Kidney (tissue), 14 donors: ENCODE measurements around the gene NCOA3. TPM values are rescaled to one million over a fixed set of nuclear protein-coding genes. Genes with fewer than 3 reads are reported as not detected.
A peak's percentile ranks its signal among the peaks of the same experiment; 100 is the strongest.

Source experiments
- DNase-seq, 5 donors: peaks; one replicate each; pipeline ENCODE4 v3.0.0-alpha.2; 2013 to 2020
- FAIRE-seq: peaks from 2 replicates; lab custom pipeline; 2012; peaks lifted over from hg19 to GRCh38; lab: Jason Lieb, UNC
- H3K27ac ChIP-seq, 2 donors: one replicate each; pipeline ENCODE4 v1.7.0; 2013; ENCODE audit warnings: low read depth in 2 of 2, low read length in 2 of 2, inconsistent platforms in 1 of 2
- H3K27me3 ChIP-seq: one replicate; pipeline ENCODE4 v1.7.1; 2013; ENCODE audit warnings: low read length, inconsistent platforms; ENCODE audit not compliant: control insufficient read depth, insufficient read depth
- H3K36me3 ChIP-seq, 3 donors: one replicate each; pipeline versions ENCODE4 v1.7.0 to v1.7.1; 2013; ENCODE audit warnings: low read length in 3 of 3, control low read depth in 1 of 3, inconsistent platforms in 1 of 3; ENCODE audit not compliant: insufficient read depth in 3 of 3, control insufficient read depth in 2 of 3
- H3K4me1 ChIP-seq, 3 donors: one replicate each; pipeline versions ENCODE4 v1.7.0 to v1.7.1; 2013; ENCODE audit warnings: low read length in 3 of 3, inconsistent platforms in 1 of 3, low read depth in 1 of 3; ENCODE audit not compliant: control insufficient read depth in 2 of 3, insufficient read depth in 2 of 3
- H3K4me3 ChIP-seq, 3 donors: one replicate each; pipeline versions ENCODE4 v1.7.0 to v1.8.1; 2013; ENCODE audit warnings: low read length in 3 of 3, control low read depth in 1 of 3, inconsistent platforms in 1 of 3
- H3K9ac ChIP-seq, 3 donors: one replicate each; pipeline versions ENCODE4 v1.7.0 to v1.7.1; 2013; ENCODE audit warnings: low read length in 3 of 3, control low read depth in 1 of 3, inconsistent platforms in 1 of 3
- H3K9me3 ChIP-seq, 3 donors: one replicate each; pipeline versions ENCODE4 v1.7.0 to v1.7.1; 2013; ENCODE audit warnings: low read length in 3 of 3, control low read depth in 1 of 3, inconsistent platforms in 1 of 3; ENCODE audit not compliant: control insufficient read depth in 2 of 3, insufficient read depth in 1 of 3
- CTCF ChIP-seq: IDR thresholded peaks from 3 replicates; pipeline ENCODE4 v1.5.1; 2012; ENCODE audit warnings: mild to moderate bottlenecking, moderate library complexity, borderline replicate concordance; ENCODE audit not compliant: insufficient read depth; ENCODE audit errors: extremely low read depth
- intact Hi-C: fragments of 100-400 bp; cut with DNase I; formaldehyde crosslinking; loops from one replicate; pipeline ENCODE4 v1.11.1; 2022
- polyA plus RNA-seq: library from polyadenylated mRNA; stranded (reverse); fragments of 350-450 nt; fragmentation: Illumina TruSeq; extraction: RNeasy Lipid Tissue Mini Kit (QIAGEN cat#74804); gene quantifications from one replicate; pipeline ENCODE4 v1.2.3, GENCODE V29; 2014; ENCODE audit warnings: low read depth, low replicate concordance; ENCODE audit not compliant: insufficient read depth
- total RNA-seq: library from RNA; stranded (reverse); fragmentation: NEBNext Ultra II Directional; extraction: Animal tissue kit (Norgen Biotek cat#: 25700); gene quantifications from one replicate; pipeline ENCODE4 v1.2.1, GENCODE V29; 2021
- donor health status: control.
- donor health status: control.
- donor health status: control.
- donor health status: control.
- donor health status: control.
- donor health status: DM: yes; HTN: yes; CAD: no.
- donor health status: Normal renal cell carcinoma (clear cell type).

NCOA3 gene
- total and polyA plus RNA-seq, 2 donors from 2014 or later = 4.9 to 38.8 TPM

GRCh38 chr20:47706345-47706744, 204.7 kb downstream of the NCOA3 start:
- H3K27me3 ChIP-seq = no peaks in the 10 kb centered on the region
- no peaks in the 10 kb centered on the region for H3K9me3 ChIP-seq
- TF ChIP-seq CTCF = no peak
- peaks cover 0 to 4% (median 0%) of the 10 kb centered on the region in 3 donors for H3K4me1 ChIP-seq
- DNase-seq = peak in 1 of 5 donors; percentile 45
- intact Hi-C loops = no loop called here
- FAIRE-seq = no peak
- no peak overlapping the region for H3K4me3 ChIP-seq
- H3K36me3 ChIP-seq = peaks cover 0 to under 1% (median 0%) of the 10 kb centered on the region in 3 donors
- H3K9ac ChIP-seq = no peak overlapping the region
- no peak overlapping the region for H3K27ac ChIP-seq

Other genes with a start within 250 kb of the NCOA3 start
- gene ZMYND8, start 145.2 kb upstream of the NCOA3 start, total RNA-seq = 37.5 TPM
- 10.5 TPM for gene ZMYND8, start 145.2 kb upstream of the NCOA3 start, polyA plus RNA-seq